T-helper 1 cell treated with Interleukin-12 subunit alpha and Interleukin-12 subunit beta and Interleukin-4 antibody, amounts not matched to agents 30 μg/mL and 1 μg/mL, for 36 hours (primary cell): ENCODE measurements around the gene RSAD1.
"Not testable (repeated sequence)": the region's sequence is repeated elsewhere in the genome, so short reads cannot be mapped to it uniquely, and the experiment has no call there.

Source experiments
- H3K27ac Mint-ChIP-seq: one replicate; pipeline ENCODE4 v1.8.0; 2021; ENCODE audit warnings: mild to moderate bottlenecking, mixed read lengths
- H3K27me3 Mint-ChIP-seq: one replicate; pipeline ENCODE4 v1.8.0; 2021; ENCODE audit warnings: low read depth, mixed read lengths
- H3K36me3 Mint-ChIP-seq: one replicate; pipeline ENCODE4 v1.8.0; 2021; ENCODE audit warnings: low read depth, mixed read lengths
- H3K4me1 Mint-ChIP-seq: one replicate; pipeline ENCODE4 v1.8.0; 2021; ENCODE audit warnings: low read depth, mixed read lengths
- H3K4me3 Mint-ChIP-seq: one replicate; pipeline ENCODE4 v1.8.0; 2021; ENCODE audit warnings: mild to moderate bottlenecking, moderate library complexity, mixed read lengths
- H3K9me3 Mint-ChIP-seq: one replicate; pipeline ENCODE4 v1.8.0; 2021; ENCODE audit warnings: mixed read lengths

Gene RSAD1

DNA sequence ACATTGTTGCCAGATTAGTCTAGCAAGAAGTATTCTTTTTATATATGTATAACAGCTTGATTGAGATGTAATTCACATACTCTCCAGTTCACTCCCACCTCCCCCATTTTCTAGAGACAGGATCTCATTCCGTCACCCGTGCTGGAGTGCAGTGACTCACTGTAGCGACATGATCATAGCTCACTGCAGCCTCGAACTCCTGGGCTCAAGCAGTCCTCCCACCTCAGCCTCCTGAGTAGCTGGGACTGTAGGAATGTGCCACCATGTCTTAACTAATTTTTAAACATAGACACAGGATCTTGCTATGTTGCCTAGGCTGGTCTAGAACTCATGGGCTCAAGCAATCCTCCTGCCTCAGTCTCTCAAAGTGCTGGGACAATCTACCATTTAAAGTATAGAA is 3.3 kb upstream of the RSAD1 start:
- Mint-ChIP-seq H3K27me3 (peaks cover 12% of the 10 kb centered on the region), H3K9me3 (no peaks in the 10 kb centered on the region), H3K4me1 (peaks cover 15% of the 10 kb centered on the region), H3K4me3 (no peak overlapping the region), H3K27ac (no peak overlapping the region), H3K36me3 (peaks cover 2% of the 10 kb centered on the region)

DNA sequence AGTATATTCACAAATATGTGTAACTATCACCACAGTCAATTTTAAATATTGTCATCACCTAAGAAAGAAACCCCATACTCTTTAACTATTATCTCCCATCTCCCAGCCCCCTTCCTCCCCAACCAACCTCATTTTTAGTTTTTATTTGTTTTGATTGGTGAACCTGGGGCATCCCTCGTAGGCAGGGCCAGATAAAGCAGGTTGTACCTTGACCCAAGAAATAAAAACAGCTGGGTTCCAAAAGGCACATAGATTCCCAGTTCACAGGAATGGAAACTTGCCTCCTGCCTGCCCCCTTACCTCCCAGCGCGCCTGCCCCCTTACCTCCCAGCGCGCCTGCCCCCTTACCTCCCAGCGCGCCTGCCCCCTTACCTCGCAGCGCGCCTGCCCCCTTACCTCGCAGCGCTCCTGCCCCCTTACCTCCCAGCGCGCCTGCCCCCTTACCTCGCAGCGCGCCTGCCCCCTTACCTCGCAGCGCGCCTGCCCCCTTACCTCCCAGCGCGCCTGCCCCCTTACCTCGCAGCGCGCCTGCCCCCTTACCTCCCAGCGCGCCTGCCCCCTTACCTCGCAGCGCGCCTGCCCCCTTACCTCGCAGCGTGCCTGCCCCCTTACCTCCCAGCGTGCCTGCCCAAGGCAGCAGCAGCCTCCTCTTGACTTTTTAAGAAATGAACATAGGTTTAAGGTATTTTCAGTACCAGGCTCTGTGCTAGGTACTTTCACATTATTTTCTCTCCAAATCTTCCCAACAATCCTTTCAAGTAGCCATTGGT is 2.7 kb upstream of the RSAD1 start:
- H3K4me1 Mint-ChIP-seq, result peaks cover 16% of the 10 kb centered on the region
- not testable (repeated sequence) for H3K4me3 Mint-ChIP-seq, H3K27ac Mint-ChIP-seq, H3K36me3 Mint-ChIP-seq, H3K9me3 Mint-ChIP-seq, H3K27me3 Mint-ChIP-seq

DNA sequence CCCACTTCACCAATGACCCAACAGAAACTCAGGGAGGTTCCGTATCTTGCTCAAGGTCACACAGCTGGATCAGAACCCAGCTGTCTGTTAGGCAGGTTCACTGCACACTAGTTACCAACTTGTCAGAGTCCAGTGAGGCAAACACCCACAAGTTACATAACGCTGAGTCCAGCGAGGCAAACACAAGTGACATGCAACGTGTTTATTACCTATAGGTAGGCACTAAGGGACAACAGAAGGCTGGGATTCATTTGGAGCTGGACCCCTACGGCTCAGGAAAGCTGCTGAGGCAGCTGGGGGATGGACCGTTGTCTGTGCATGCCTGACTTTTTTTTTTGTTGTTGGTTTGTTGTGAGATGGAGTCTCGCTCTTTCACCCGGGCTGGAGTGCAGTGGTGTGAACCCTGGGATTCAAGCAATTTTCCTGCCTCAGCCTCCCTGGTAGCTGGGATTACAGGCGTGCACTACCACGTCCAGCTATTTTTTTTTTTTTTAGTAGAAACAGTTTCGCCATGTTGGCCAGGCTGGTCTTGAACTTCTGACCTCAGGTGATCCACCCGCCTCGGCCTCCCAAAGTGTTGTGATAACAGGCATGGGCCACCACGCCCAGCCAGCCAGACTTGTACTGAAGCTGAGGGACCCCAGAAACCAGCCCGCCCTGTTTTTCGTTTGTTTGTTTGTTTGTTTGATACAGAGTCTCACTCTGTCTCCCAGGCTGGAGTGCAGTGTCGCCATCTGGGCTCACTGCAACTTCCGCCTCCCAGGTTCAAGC is 1.9 kb upstream of the RSAD1 start:
- peaks cover 16% of the 10 kb centered on the region for H3K4me1 Mint-ChIP-seq
- no peak overlapping the region for H3K27ac Mint-ChIP-seq
- no peaks in the 10 kb centered on the region for H3K9me3 Mint-ChIP-seq
- peaks cover 2% of the 10 kb centered on the region for H3K36me3 Mint-ChIP-seq
- no peak overlapping the region for H3K4me3 Mint-ChIP-seq
- H3K27me3 Mint-ChIP-seq, result peaks cover 6% of the 10 kb centered on the region

DNA sequence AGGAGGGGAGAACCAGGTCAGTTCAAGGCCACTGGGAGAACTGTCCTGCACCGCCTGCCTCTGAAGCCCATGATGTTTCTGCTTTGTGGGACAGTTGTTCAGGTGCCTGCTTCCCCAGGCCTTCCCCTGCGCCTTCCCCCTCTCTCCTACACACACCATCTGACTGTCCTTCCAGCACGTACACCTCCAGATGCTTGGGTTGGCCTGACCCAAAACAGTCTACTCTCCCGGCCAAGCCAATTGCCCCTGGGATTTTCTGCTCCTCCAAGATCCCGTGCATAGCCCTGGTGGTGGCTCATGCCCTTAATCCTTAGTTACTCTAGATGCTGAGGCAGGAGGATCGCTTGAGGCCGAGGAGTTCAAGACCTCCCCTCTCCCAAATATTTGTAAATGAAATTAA is 684 bp upstream of the RSAD1 start:
- Mint-ChIP-seq H3K27me3 (peaks cover 6% of the 10 kb centered on the region), H3K27ac (peak overlapping the region; percentile 86), H3K4me1 (peaks cover 22% of the 10 kb centered on the region), H3K36me3 (peaks cover 4% of the 10 kb centered on the region), H3K4me3 (peak overlapping the region; percentile 75), H3K9me3 (no peaks in the 10 kb centered on the region)

DNA sequence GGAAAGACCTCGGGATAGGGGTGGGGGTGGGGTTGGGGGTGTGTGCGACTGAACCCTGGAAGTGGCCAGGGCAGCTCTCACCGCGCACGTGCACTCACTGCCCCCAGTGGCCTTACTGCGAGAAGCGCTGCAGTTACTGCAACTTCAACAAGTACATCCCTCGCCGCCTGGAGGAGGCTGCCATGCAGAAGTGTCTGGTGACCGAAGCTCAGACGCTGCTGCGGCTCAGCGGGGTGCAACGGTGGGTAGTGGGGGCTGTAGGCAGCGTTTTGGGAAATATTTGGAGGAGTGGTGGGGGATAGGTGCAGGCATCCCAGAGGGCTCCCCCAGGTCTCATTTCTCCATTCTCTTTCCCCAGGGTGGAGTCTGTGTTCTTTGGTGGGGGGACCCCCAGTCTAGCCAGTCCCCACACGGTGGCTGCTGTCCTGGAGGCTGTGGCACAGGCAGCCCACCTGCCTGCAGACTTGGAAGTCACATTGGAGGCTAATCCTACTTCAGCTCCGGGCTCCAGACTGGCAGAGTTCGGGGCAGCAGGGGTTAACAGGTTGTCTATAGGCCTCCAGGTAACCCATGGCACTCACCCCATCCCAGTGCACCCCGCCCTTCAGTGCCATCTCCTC is 972 bp downstream of the RSAD1 start:
- no peak overlapping the region for H3K27ac Mint-ChIP-seq
- peaks cover 6% of the 10 kb centered on the region for H3K27me3 Mint-ChIP-seq
- H3K4me3 Mint-ChIP-seq, result peak overlapping the region; percentile 79
- peaks cover 22% of the 10 kb centered on the region for H3K4me1 Mint-ChIP-seq
- no peaks in the 10 kb centered on the region for H3K9me3 Mint-ChIP-seq
- peaks cover 6% of the 10 kb centered on the region for H3K36me3 Mint-ChIP-seq

DNA sequence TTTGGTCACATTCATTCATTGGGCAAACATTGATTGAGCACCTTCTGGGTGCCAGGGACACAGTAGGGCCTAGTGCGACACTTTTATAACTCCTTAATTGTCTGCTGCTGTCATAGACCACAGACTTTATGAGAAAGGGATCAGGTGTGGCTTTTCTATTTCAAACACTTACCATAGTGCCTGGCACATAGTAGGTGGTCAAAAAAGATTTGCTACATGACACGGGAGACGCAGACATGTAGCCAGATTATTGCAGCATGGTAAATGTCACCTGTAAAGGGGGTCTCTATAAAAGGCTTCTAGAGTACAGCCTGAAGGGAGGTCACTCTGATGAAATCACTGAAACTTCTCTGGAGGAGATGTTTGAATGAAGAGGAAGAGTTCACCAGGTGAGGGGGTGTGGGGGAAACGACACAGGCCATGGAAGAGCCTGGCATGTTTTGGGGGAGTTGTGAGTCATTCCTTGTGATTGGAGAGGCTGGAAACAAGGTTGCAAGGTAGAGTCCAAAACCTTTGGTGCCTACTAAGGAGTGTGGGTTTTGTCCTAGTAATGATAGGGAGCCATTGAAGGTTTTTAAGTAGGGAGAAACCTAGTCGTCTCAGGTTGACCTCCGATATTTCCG is 1.6 kb downstream of the RSAD1 start:
- Mint-ChIP-seq H3K9me3 (no peaks in the 10 kb centered on the region), H3K36me3 (peaks cover 11% of the 10 kb centered on the region), H3K27me3 (peaks cover 6% of the 10 kb centered on the region), H3K4me3 (peak overlapping the region; percentile 79), H3K27ac (no peak overlapping the region), H3K4me1 (peaks cover 22% of the 10 kb centered on the region)

DNA sequence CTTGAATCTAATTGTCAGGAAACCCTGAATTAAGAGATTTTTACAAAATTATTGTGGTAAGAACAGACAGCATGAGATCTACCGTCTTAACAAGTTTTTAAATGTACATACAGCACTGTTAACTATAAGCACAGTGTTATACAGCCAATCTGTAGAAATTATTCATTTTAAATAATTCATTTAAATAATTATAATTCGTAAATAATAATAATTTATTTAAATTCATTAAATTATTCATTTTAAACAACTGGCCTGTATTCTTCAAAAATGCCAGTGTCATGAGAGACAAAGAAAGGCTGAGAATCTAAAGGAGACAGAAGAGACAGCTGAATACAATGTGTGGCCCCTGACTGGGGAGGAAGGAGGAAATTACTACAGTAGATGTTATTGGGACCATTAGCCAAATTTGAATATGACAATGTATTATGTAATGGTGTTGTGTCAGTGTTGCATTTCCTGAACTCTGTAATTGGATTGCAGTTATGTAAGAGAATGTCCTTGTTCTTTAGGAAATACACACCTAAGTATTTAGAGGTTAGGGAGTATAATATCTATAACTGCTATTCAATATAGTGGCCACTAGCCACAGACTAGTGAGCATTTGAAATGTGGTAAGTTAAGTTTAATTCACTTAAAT is 2.3 kb downstream of the RSAD1 start:
- peaks cover 4% of the 10 kb centered on the region for H3K27me3 Mint-ChIP-seq
- peaks cover 17% of the 10 kb centered on the region for H3K36me3 Mint-ChIP-seq
- H3K4me1 Mint-ChIP-seq, result peaks cover 22% of the 10 kb centered on the region
- H3K4me3 Mint-ChIP-seq, result no peak overlapping the region
- H3K9me3 Mint-ChIP-seq, result no peaks in the 10 kb centered on the region
- H3K27ac Mint-ChIP-seq, result no peak overlapping the region

DNA sequence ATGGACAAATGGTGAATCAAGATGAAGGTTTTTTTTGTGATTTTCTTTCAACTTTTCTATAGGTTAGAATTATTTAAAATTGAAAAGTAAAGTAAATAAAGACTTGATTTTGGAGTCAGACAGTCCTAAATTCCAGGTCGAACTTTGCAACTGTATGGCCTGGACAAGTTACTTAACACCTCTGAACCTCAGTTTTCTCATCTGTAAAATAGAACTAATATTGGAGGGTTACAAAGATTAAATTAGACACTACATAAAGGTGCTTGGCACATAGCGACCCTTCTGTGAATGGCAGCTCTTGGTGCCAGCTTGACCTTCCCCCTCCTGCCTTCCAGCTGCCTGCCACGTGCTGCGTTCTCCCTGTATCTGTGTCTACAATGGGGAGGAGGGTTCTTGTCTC is 3.0 kb downstream of the RSAD1 start:
- Mint-ChIP-seq H3K9me3 (no peaks in the 10 kb centered on the region), H3K27ac (no peak overlapping the region), H3K36me3 (peaks cover 18% of the 10 kb centered on the region), H3K4me3 (no peak overlapping the region), H3K27me3 (no peaks in the 10 kb centered on the region), H3K4me1 (peaks cover 22% of the 10 kb centered on the region)

DNA sequence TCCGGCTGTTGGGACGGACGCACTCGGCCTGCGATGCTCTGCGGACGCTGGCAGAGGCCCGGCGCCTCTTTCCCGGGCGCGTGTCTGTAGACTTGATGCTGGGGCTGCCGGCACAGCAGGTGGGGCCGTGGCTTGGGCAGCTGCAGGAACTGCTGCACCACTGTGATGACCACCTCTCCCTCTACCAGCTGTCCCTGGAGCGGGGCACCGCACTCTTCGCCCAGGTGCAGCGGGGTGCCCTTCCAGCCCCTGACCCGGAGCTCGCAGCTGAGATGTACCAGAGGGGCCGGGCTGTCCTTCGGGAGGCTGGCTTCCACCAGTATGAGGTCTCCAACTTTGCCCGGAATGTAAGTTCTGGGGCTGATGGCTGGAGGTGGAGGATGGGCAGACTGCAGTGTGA is 3.5 kb downstream of the RSAD1 start:
- Mint-ChIP-seq H3K27me3 (no peaks in the 10 kb centered on the region), H3K36me3 (peaks cover 18% of the 10 kb centered on the region), H3K4me1 (peaks cover 22% of the 10 kb centered on the region), H3K4me3 (no peak overlapping the region), H3K9me3 (no peaks in the 10 kb centered on the region), H3K27ac (no peak overlapping the region)

DNA sequence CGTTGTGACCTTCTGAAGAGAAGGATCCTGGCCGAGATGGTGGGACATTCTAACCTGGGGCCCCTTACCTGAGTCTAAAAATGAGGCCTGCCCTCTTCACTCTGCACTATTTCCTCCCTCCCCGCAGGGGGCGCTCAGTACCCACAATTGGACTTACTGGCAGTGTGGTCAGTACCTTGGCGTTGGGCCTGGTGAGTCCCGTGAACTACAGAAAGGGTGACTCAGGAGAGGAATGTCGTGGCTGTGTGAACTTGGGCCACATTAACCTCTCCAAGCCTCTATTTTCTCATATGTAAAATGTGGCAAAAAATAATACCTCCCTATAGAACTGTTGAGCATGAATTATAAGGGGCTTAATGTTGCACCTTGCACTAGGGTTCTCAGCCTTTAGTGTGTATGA is 3.9 kb downstream of the RSAD1 start:
- peaks cover 18% of the 10 kb centered on the region for H3K36me3 Mint-ChIP-seq
- no peaks in the 10 kb centered on the region for H3K9me3 Mint-ChIP-seq
- H3K4me3 Mint-ChIP-seq, result no peak overlapping the region
- peak overlapping the region; percentile 55 for H3K27ac Mint-ChIP-seq
- peaks cover 22% of the 10 kb centered on the region for H3K4me1 Mint-ChIP-seq
- no peaks in the 10 kb centered on the region for H3K27me3 Mint-ChIP-seq

DNA sequence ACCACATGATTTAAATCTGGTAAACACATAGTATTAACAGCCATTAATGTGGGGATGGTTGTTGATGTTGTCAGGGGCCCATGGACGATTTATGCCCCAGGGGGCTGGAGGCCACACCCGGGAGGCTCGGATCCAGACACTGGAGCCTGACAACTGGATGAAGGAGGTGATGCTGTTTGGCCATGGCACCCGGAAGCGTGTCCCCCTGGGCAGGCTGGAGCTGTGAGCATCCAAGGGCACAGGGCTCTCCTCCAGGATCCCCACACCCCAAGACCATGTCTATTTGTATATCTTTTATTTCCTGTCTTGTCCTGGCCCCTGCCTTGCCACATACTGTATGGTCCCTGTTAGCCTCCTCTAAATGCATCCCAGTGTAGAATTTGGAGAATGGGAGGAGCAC is 4.6 kb downstream of the RSAD1 start:
- Mint-ChIP-seq H3K27me3 (no peaks in the 10 kb centered on the region), H3K4me1 (peaks cover 19% of the 10 kb centered on the region), H3K9me3 (no peaks in the 10 kb centered on the region), H3K27ac (no peak overlapping the region), H3K36me3 (peaks cover 18% of the 10 kb centered on the region), H3K4me3 (no peak overlapping the region)

DNA sequence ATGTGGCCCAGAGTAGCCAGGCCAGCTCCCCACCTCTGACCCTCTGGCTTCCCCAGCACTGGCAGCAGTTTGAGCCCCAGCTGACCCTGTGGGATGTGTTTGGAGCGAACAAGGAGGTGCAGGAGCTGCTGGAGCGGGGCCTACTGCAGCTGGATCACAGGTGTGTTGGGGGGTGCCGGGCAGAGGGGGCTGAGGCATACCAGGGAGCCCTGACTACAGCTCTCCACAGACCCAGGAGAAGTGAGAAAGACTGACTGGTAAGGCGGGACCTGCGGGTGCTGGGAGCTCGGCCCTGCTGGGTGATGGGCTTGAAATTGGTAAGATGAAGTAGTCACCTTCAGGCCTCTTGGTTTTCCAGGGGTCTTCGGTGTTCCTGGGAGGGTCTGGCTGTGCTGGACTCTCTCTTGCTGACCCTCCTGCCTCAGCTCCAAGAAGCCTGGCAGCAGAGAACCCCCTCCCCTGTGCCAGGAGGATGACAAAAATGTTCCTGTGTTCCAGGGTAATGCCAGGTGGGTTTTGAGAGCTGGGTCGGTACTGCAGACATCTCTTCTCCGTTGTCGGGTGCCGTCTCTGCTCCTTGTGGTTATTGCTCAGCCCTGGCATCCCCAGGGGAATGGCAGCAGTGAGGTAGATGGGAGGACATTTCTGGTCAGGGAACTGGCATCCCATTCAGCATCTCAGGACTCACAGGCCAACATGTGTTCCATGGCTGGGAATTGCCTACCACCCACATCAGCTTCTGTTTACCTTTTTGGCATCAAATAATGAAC is 5.9 kb downstream of the RSAD1 start:
- no peaks in the 10 kb centered on the region for H3K9me3 Mint-ChIP-seq
- no peak overlapping the region for H3K4me3 Mint-ChIP-seq
- H3K27me3 Mint-ChIP-seq, result no peaks in the 10 kb centered on the region
- H3K4me1 Mint-ChIP-seq, result peaks cover 14% of the 10 kb centered on the region
- no peak overlapping the region for H3K27ac Mint-ChIP-seq
- peaks cover 18% of the 10 kb centered on the region for H3K36me3 Mint-ChIP-seq

DNA sequence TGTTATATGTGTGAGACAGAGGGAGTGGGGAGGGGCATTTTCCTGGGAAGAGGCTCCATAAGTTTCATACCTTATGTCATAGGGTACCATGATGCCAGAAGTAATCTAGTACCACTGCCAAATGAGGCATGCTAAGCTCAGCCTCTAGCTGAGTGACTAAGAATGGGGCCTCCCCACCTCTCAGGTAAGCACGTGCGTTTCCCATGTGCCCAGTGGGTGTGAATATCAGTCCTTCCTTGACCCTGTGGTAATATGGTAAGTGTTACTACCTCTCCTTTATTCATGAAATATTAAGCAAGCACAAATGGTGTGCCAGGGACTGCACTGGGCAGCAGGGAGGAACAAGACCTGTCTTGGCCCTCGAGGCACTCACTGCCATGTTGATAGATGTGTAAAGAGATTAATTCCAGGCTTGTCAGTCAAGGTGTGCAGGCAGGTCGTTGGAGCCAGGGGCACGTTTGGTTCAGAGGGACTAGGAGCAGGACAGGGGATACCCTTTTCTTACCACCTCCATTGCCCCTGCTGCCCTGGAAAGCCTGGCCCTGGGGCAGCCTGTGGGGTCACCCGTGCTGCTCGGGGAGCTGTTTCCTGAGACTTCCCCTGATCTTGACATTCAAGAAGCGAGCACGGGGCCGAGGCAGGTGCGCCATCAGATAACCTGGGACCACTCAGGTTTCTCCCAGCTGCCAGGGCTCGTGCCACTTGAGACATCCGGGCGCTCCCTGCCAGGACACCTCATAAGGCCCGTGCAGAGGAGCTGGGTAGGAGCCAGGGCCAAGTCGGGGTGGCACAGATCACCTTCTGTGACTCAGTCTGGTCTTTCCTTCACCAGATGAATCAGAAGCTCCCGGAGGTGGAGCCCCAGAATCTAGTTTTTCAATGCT is 8.8 kb downstream of the RSAD1 start:
- Mint-ChIP-seq H3K4me3 (no peak overlapping the region), H3K9me3 (no peaks in the 10 kb centered on the region), H3K27ac (no peak overlapping the region), H3K4me1 (peaks cover 5% of the 10 kb centered on the region), H3K36me3 (peaks cover 18% of the 10 kb centered on the region), H3K27me3 (no peaks in the 10 kb centered on the region)
